Measurements from ENCODE around the gene MAGEA9.
A peak's percentile ranks its signal among the peaks of the same experiment; 100 is the strongest.

DNA sequence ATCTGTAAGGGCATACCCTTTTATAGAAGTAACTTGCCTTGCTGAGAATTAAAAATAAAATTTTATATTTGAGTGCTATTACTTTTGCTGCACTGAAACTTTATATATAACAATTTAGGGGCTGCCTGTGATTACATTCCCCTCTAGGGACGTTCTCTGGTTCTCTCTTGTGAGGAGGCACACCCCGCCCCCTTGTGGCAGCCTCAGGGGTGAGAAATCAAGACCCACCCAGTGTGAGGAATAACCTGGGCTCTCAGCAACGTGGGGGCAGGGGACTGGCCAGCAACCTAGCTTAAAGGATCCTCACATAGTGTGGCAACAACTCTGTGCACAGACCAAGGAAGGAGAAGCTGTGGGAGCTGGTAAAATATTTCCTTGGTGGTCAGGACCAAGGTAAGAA, 43.7 kb downstream of the MAGEA9 start:
- no peak for TF ChIP-seq EZH2phosphoT487 (IDR thresholded peaks at IDR 0.05; ENCODE audit: unreplicated experiment)
- TF ChIP-seq, protein P1, sequence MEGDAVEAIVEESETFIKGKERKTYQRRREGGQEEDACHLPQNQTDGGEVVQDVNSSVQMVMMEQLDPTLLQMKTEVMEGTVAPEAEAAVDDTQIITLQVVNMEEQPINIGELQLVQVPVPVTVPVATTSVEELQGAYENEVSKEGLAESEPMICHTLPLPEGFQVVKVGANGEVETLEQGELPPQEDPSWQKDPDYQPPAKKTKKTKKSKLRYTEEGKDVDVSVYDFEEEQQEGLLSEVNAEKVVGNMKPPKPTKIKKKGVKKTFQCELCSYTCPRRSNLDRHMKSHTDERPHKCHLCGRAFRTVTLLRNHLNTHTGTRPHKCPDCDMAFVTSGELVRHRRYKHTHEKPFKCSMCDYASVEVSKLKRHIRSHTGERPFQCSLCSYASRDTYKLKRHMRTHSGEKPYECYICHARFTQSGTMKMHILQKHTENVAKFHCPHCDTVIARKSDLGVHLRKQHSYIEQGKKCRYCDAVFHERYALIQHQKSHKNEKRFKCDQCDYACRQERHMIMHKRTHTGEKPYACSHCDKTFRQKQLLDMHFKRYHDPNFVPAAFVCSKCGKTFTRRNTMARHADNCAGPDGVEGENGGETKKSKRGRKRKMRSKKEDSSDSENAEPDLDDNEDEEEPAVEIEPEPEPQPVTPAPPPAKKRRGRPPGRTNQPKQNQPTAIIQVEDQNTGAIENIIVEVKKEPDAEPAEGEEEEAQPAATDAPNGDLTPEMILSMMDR (conservative IDR thresholded peaks at IDR 0.05; ENCODE audit: low read depth in 2 of 2), result peak; percentile 55 to 71
- TF ChIP-seq POLR2AphosphoS5 (IDR thresholded peaks at IDR 0.05; ENCODE audit: low read depth), result no peak
- no peak for TF ChIP-seq EZH2 (IDR thresholded peaks at IDR 0.05; ENCODE audit: low read depth, unreplicated experiment)
- TF ChIP-seq STAT1 (IDR thresholded peaks at IDR 0.05; ENCODE audit: unreplicated experiment), result no peak
- no peak for TF ChIP-seq ZNF331 (CRISPR knock-in tag; IDR thresholded peaks at IDR 0.05; ENCODE audit: low read depth)
- no peak for TF ChIP-seq REST (IDR thresholded peaks at IDR 0.05; ENCODE audit: unreplicated experiment)
- TF ChIP-seq CREB1 (CRISPR knock-in tag; IDR thresholded peaks at IDR 0.05; ENCODE audit: low read depth), result no peak
- TF ChIP-seq ZNF114 (CRISPR knock-in tag; IDR thresholded peaks at IDR 0.05), result no peak
- TF ChIP-seq, protein P2, sequence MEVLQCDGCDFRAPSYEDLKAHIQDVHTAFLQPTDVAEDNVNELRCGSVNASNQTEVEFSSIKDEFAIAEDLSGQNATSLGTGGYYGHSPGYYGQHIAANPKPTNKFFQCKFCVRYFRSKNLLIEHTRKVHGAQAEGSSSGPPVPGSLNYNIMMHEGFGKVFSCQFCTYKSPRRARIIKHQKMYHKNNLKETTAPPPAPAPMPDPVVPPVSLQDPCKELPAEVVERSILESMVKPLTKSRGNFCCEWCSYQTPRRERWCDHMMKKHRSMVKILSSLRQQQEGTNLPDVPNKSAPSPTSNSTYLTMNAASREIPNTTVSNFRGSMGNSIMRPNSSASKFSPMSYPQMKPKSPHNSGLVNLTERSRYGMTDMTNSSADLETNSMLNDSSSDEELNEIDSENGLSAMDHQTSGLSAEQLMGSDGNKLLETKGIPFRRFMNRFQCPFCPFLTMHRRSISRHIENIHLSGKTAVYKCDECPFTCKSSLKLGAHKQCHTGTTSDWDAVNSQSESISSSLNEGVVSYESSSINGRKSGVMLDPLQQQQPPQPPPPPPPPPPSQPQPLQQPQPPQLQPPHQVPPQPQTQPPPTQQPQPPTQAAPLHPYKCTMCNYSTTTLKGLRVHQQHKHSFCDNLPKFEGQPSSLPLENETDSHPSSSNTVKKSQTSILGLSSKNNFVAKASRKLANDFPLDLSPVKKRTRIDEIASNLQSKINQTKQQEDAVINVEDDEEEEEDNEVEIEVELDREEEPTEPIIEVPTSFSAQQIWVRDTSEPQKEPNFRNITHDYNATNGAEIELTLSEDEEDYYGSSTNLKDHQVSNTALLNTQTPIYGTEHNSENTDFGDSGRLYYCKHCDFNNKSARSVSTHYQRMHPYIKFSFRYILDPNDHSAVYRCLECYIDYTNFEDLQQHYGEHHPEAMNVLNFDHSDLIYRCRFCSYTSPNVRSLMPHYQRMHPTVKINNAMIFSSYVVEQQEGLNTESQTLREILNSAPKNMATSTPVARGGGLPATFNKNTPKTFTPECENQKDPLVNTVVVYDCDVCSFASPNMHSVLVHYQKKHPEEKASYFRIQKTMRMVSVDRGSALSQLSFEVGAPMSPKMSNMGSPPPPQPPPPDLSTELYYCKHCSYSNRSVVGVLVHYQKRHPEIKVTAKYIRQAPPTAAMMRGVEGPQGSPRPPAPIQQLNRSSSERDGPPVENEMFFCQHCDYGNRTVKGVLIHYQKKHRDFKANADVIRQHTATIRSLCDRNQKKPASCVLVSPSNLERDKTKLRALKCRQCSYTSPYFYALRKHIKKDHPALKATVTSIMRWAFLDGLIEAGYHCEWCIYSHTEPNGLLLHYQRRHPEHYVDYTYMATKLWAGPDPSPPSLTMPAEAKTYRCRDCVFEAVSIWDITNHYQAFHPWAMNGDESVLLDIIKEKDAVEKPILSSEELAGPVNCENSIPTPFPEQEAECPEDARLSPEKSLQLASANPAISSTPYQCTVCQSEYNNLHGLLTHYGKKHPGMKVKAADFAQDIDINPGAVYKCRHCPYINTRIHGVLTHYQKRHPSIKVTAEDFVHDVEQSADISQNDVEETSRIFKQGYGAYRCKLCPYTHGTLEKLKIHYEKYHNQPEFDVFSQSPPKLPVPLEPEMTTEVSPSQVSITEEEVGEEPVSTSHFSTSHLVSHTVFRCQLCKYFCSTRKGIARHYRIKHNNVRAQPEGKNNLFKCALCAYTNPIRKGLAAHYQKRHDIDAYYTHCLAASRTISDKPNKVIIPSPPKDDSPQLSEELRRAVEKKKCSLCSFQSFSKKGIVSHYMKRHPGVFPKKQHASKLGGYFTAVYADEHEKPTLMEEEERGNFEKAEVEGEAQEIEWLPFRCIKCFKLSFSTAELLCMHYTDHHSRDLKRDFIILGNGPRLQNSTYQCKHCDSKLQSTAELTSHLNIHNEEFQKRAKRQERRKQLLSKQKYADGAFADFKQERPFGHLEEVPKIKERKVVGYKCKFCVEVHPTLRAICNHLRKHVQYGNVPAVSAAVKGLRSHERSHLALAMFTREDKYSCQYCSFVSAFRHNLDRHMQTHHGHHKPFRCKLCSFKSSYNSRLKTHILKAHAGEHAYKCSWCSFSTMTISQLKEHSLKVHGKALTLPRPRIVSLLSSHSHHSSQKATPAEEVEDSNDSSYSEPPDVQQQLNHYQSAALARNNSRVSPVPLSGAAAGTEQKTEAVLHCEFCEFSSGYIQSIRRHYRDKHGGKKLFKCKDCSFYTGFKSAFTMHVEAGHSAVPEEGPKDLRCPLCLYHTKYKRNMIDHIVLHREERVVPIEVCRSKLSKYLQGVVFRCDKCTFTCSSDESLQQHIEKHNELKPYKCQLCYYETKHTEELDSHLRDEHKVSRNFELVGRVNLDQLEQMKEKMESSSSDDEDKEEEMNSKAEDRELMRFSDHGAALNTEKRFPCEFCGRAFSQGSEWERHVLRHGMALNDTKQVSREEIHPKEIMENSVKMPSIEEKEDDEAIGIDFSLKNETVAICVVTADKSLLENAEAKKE (CRISPR knock-in tag; IDR thresholded peaks at IDR 0.05), result no peak
- TF ChIP-seq JUNB (IDR thresholded peaks at IDR 0.05; ENCODE audit: unreplicated experiment), result no peak

All from GM23338 (cell line).